Measurements from ENCODE around the gene MTARC1.

Gene MTARC1

GRCh38 chr1:220755309-220755708 is 31.4 kb upstream of the MTARC1 start:
- no peak for DNase-seq
- Histone ChIP-seq H3K4me3 (ENCODE audit: low read length) (no peak overlapping the region), H3K9ac (ENCODE audit: low read length) (no peak overlapping the region), H3K9me3 (replicated peaks; ENCODE audit: insufficient read depth, low read length) (no peaks in the 10 kb centered on the region), H3K27ac (ENCODE audit: low read length) (no peak overlapping the region), H3K27me3 (replicated peaks; ENCODE audit: insufficient read depth, low read length) (no peaks in the 10 kb centered on the region), H4K20me1 (ENCODE audit: insufficient read depth, low read length) (no peaks in the 10 kb centered on the region), H3K4me2 (ENCODE audit: low read depth, low read length) (no peak overlapping the region), H3K36me3 (replicated peaks; ENCODE audit: insufficient read depth, low read length) (no peaks in the 10 kb centered on the region), H3K79me2 (ENCODE audit: low read length) (peaks cover 29% of the 10 kb centered on the region), H3K9me2 (replicated peaks; ENCODE audit: insufficient read depth, low read length) (no peaks in the 10 kb centered on the region), H3F3A (ENCODE audit: insufficient read depth, low read length) (no peaks in the 10 kb centered on the region), H3K4me1 (ENCODE audit: low read length) (peaks cover 6% of the 10 kb centered on the region), H2AFZ (ENCODE audit: low read length) (no peak overlapping the region)
- TF ChIP-seq EZH2phosphoT487 (IDR thresholded peaks at IDR 0.05; ENCODE audit: low read length) (no peak), CTCF (IDR thresholded peaks at IDR 0.05; ENCODE audit: low read length) (no peak), EZH2 (optimal IDR thresholded peaks at IDR 0.05; ENCODE audit: low read depth, low read length) (no peak)

- H3K36me3 ChIP-seq (replicated peaks; ENCODE audit: insufficient read depth, low read length): no peaks in the 10 kb centered on the region
- H3K4me3 ChIP-seq (ENCODE audit: low read length): no peak overlapping the region
- H4K20me1 ChIP-seq (ENCODE audit: insufficient read depth, low read length): no peaks in the 10 kb centered on the region
- no peak for DNase-seq
- H3K9me2 ChIP-seq (replicated peaks; ENCODE audit: insufficient read depth, low read length): no peaks in the 10 kb centered on the region
- peaks cover 7% of the 10 kb centered on the region for H3K79me2 ChIP-seq (ENCODE audit: low read length)
- H3K4me2 ChIP-seq (ENCODE audit: low read depth, low read length): no peak overlapping the region
- no peak overlapping the region for H2AFZ ChIP-seq (ENCODE audit: low read length)
- H3K4me1 ChIP-seq (ENCODE audit: low read length): no peaks in the 10 kb centered on the region
- no peaks in the 10 kb centered on the region for H3F3A ChIP-seq (ENCODE audit: insufficient read depth, low read length)
- no peak overlapping the region for H3K27ac ChIP-seq (ENCODE audit: low read length)
- no peak overlapping the region for H3K9ac ChIP-seq (ENCODE audit: low read length)
- no peaks in the 10 kb centered on the region for H3K9me3 ChIP-seq (replicated peaks; ENCODE audit: insufficient read depth, low read length)
- TF ChIP-seq CTCF (IDR thresholded peaks at IDR 0.05; ENCODE audit: low read length) (no peak), EZH2 (optimal IDR thresholded peaks at IDR 0.05; ENCODE audit: low read depth, low read length) (no peak), EZH2phosphoT487 (IDR thresholded peaks at IDR 0.05; ENCODE audit: low read length) (no peak)
- H3K27me3 ChIP-seq (replicated peaks; ENCODE audit: insufficient read depth, low read length): no peaks in the 10 kb centered on the region
Measured at GRCh38 chr1:220757441-220757840, 29.3 kb upstream of the MTARC1 start.

GRCh38 chr1:220759147-220759546 is 27.6 kb upstream of the MTARC1 start:
- TF ChIP-seq CTCF (IDR thresholded peaks at IDR 0.05; ENCODE audit: low read length) (no peak), EZH2 (optimal IDR thresholded peaks at IDR 0.05; ENCODE audit: low read depth, low read length) (no peak)
- H3K4me1 ChIP-seq (ENCODE audit: low read length): no peaks in the 10 kb centered on the region
- H3K9me2 ChIP-seq (replicated peaks; ENCODE audit: insufficient read depth, low read length): no peaks in the 10 kb centered on the region
- no peak overlapping the region for H3K4me2 ChIP-seq (ENCODE audit: low read depth, low read length)
- H3K27ac ChIP-seq (ENCODE audit: low read length): no peak overlapping the region
- no peak overlapping the region for H3K9ac ChIP-seq (ENCODE audit: low read length)
- H3F3A ChIP-seq (ENCODE audit: insufficient read depth, low read length): no peaks in the 10 kb centered on the region
- no peaks in the 10 kb centered on the region for H3K36me3 ChIP-seq (replicated peaks; ENCODE audit: insufficient read depth, low read length)
- H3K79me2 ChIP-seq (ENCODE audit: low read length): no peaks in the 10 kb centered on the region
- no peaks in the 10 kb centered on the region for H3K9me3 ChIP-seq (replicated peaks; ENCODE audit: insufficient read depth, low read length)
- H2AFZ ChIP-seq (ENCODE audit: low read length): no peak overlapping the region
- no peaks in the 10 kb centered on the region for H4K20me1 ChIP-seq (ENCODE audit: insufficient read depth, low read length)
- no peak for DNase-seq
- no peaks in the 10 kb centered on the region for H3K27me3 ChIP-seq (replicated peaks; ENCODE audit: insufficient read depth, low read length)
- no peak overlapping the region for H3K4me3 ChIP-seq (ENCODE audit: low read length)

Data from MM.1S (cell line).